Measurements from ENCODE around the gene CCDC136. TPM values are rescaled to one million over a fixed set of nuclear protein-coding genes. Genes with fewer than 3 reads are reported as not detected.

The CCDC136 gene
- total RNA-seq, 2 experiments from 2014 or later = 11.7 to 33.5 TPM

DNA sequence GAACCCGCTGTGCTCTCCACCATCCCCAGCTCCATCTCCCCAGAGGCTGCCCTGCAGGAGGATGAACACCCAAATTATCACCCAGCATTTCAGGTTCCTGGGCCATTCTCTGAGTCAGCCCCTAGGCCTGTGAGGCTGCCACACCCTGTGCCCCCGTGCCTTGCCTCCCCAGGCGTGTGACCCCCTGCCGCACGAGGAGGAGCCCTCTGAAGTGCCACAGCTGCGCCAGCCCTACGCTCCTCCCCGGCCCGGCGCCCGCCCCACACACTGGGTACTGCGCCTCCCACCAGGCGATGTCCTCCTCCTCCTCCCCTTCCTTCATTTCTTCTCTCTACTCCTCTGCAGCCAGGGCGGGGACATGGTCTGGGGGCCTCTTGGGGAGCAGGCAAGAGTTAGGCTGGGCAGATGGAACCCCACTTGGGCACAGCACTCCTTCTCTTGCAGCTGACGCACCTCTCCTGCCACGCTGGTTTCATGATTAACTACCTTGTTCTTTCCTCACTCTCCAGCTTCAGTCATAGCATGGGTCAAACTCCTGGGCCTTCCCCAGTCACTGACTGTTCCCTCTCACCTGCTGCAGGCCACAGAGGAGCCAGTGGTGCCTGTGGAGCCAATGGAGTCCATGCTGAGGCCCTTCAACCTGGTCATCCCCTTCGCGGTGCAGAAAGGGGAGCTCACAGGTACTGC lies 58.2 kb downstream of the CCDC136 start:
- Histone ChIP-seq H3K4me2 (ENCODE audit: low read length) (no peak overlapping the region), H3K4me1 (ENCODE audit: insufficient read depth, low read length, poor library complexity, severe bottlenecking) (no peaks in the 10 kb centered on the region), H3K27ac (ENCODE audit: low read depth, low read length, poor library complexity, severe bottlenecking) (no peak overlapping the region), H3K36me3 (ENCODE audit: insufficient read depth, low read length) (no peaks in the 10 kb centered on the region), H3K9me3 (ENCODE audit: low read length) (no peaks in the 10 kb centered on the region), H3K79me2 (ENCODE audit: insufficient read depth, low read depth, low read length) (no peaks in the 10 kb centered on the region), H4K20me1 (ENCODE audit: insufficient read depth, low read length) (no peaks in the 10 kb centered on the region), H2AFZ (ENCODE audit: low read length) (no peak overlapping the region), H3K9me2 (ENCODE audit: insufficient read depth, low read length) (no peaks in the 10 kb centered on the region), H3K4me3 (ENCODE audit: low read depth, low read length, poor library complexity, severe bottlenecking) (no peak overlapping the region)
- POLR2A ChIA-PET = no interaction called here
- no TSS peak for BruUV-seq (replicated peaks)
- no peak for TF ChIP-seq EZH2phosphoT487 (IDR thresholded peaks at IDR 0.05; ENCODE audit: borderline replicate concordance, low read depth, low read length)
- TF ChIP-seq, protein P1, sequence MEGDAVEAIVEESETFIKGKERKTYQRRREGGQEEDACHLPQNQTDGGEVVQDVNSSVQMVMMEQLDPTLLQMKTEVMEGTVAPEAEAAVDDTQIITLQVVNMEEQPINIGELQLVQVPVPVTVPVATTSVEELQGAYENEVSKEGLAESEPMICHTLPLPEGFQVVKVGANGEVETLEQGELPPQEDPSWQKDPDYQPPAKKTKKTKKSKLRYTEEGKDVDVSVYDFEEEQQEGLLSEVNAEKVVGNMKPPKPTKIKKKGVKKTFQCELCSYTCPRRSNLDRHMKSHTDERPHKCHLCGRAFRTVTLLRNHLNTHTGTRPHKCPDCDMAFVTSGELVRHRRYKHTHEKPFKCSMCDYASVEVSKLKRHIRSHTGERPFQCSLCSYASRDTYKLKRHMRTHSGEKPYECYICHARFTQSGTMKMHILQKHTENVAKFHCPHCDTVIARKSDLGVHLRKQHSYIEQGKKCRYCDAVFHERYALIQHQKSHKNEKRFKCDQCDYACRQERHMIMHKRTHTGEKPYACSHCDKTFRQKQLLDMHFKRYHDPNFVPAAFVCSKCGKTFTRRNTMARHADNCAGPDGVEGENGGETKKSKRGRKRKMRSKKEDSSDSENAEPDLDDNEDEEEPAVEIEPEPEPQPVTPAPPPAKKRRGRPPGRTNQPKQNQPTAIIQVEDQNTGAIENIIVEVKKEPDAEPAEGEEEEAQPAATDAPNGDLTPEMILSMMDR (conservative IDR thresholded peaks at IDR 0.05; ENCODE audit: low read length) = no peak
- intact Hi-C loops (cut with micrococcal nuclease; ENCODE audit: unreplicated experiment) = no loop called here
- DNase-seq (ENCODE audit: low spot score) = no peak
- CTCF ChIA-PET (ENCODE audit: unreplicated experiment) = no interaction called here

DNA sequence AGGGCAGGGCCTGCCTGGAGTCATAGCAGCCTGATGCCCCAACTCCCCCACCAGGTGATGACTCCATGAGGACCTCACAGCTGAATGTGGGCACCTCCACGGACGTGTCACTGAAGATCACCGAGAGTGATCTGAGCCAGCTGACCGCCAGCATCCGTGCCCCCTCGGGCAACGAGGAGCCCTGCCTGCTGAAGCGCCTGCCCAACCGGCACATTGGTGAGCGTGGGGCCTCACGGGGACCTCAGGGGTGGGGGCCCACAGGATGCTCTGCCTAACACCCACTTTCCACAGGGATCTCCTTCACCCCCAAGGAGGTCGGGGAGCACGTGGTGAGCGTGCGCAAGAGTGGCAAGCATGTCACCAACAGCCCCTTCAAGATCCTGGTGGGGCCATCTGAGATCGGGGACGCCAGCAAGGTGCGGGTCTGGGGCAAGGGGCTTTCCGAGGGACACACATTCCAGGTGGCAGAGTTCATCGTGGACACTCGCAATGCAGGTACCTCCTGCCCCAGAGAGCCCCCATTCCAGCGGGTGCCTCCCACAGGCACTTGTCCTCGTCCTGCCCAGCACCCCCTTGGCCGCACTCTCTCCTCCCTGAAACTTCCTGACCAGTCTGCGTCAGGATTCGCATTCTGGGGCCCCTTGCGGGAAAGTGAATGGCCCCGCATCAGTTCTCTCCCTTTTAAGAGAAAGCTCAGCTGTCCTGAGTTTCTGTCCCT lies 60.9 kb downstream of the CCDC136 start:
- ChIA-PET CTCF (ENCODE audit: unreplicated experiment) (no interaction called here), POLR2A (no interaction called here)
- no peak for DNase-seq (ENCODE audit: low spot score)
- Histone ChIP-seq H3K27ac (ENCODE audit: low read depth, low read length, poor library complexity, severe bottlenecking) (no peak overlapping the region), H2AFZ (ENCODE audit: low read length) (no peak overlapping the region), H3K36me3 (ENCODE audit: insufficient read depth, low read length) (no peaks in the 10 kb centered on the region), H3K9me2 (ENCODE audit: insufficient read depth, low read length) (no peaks in the 10 kb centered on the region), H3K4me2 (ENCODE audit: low read length) (no peak overlapping the region), H3K4me3 (ENCODE audit: low read depth, low read length, poor library complexity, severe bottlenecking) (no peak overlapping the region), H3K9me3 (ENCODE audit: low read length) (no peaks in the 10 kb centered on the region), H3K79me2 (ENCODE audit: insufficient read depth, low read depth, low read length) (no peaks in the 10 kb centered on the region), H3K4me1 (ENCODE audit: insufficient read depth, low read length, poor library complexity, severe bottlenecking) (no peaks in the 10 kb centered on the region), H4K20me1 (ENCODE audit: insufficient read depth, low read length) (no peaks in the 10 kb centered on the region)
- no TSS peak for BruUV-seq (replicated peaks)
- intact Hi-C loops (cut with micrococcal nuclease; ENCODE audit: unreplicated experiment) = no loop called here
- no peak for TF ChIP-seq EZH2phosphoT487 (IDR thresholded peaks at IDR 0.05; ENCODE audit: borderline replicate concordance, low read depth, low read length)
- TF ChIP-seq, protein P1 (conservative IDR thresholded peaks at IDR 0.05; ENCODE audit: low read length) = no peak

DNA sequence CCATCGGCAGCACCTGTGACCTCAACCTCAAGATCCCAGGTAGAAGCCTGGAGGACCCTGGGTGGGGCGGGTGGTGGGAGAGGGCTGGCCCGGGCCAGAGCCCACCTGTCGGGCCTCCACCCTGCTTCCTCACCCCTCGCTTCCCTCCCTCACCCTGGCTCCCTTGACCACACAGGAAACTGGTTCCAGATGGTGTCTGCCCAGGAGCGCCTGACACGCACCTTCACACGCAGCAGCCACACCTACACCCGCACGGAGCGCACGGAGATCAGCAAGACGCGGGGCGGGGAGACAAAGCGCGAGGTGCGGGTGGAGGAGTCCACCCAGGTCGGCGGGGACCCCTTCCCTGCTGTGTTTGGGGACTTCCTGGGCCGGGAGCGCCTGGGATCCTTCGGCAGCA lies 62.0 kb downstream of the CCDC136 start:
- ChIA-PET CTCF (ENCODE audit: unreplicated experiment) (no interaction called here), POLR2A (no interaction called here)
- no peak overlapping the region for H2AFZ ChIP-seq (ENCODE audit: low read length)
- no TSS peak for BruUV-seq (replicated peaks)
- no peaks in the 10 kb centered on the region for H3K9me2 ChIP-seq (ENCODE audit: insufficient read depth, low read length)
- H3K4me1 ChIP-seq (ENCODE audit: insufficient read depth, low read length, poor library complexity, severe bottlenecking) = peaks cover under 1% of the 10 kb centered on the region
- H3K27ac ChIP-seq (ENCODE audit: low read depth, low read length, poor library complexity, severe bottlenecking) = no peak overlapping the region
- H3K4me2 ChIP-seq (ENCODE audit: low read length) = no peak overlapping the region
- H4K20me1 ChIP-seq (ENCODE audit: insufficient read depth, low read length) = no peaks in the 10 kb centered on the region
- H3K79me2 ChIP-seq (ENCODE audit: insufficient read depth, low read depth, low read length) = no peaks in the 10 kb centered on the region
- no peaks in the 10 kb centered on the region for H3K36me3 ChIP-seq (ENCODE audit: insufficient read depth, low read length)
- no peaks in the 10 kb centered on the region for H3K9me3 ChIP-seq (ENCODE audit: low read length)
- intact Hi-C loops (cut with micrococcal nuclease; ENCODE audit: unreplicated experiment) = no loop called here
- DNase-seq (ENCODE audit: low spot score) = no peak
- no peak overlapping the region for H3K4me3 ChIP-seq (ENCODE audit: low read depth, low read length, poor library complexity, severe bottlenecking)
- no peak for TF ChIP-seq EZH2phosphoT487 (IDR thresholded peaks at IDR 0.05; ENCODE audit: borderline replicate concordance, low read depth, low read length)
- TF ChIP-seq, protein P1 (conservative IDR thresholded peaks at IDR 0.05; ENCODE audit: low read length) = no peak

Measured in OCI-LY7 (cell line).